H1 (cell line): Measurements from ENCODE around the gene DPEP1. TPM values are rescaled to one million over a fixed set of nuclear protein-coding genes. Genes with fewer than 3 reads are reported as not detected.

Source experiments
- USF2 ChIP-seq: IDR thresholded peaks from 2 replicates; pipeline ENCODE4 v1.6.1; 2011; ENCODE audit warnings: low read length, improper control_type of control experiment
- YY1 ChIP-seq: IDR thresholded peaks from 2 replicates; pipeline ENCODE4 v1.6.1; 2011; ENCODE audit warnings: low read depth, mild to moderate bottlenecking, low read length
- polyA plus RNA-seq, 7 experiments: library from polyadenylated mRNA; depleted of rRNA in 3 of 7; stranded (reverse) in 5 of 7; unstranded in 2 of 7; fragments of >200 nt in 5 of 7; fragments of 200-250 nt in 2 of 7; gene quantifications; 1 replicate in 5 of 7; 2 replicates in 1 of 7; 4 replicates in 1 of 7; pipeline versions ENCODE4 v1.2.1 to v1.2.3, GENCODE V29; 2011 to 2013; ENCODE audit warnings: missing spikeins in 2 of 7, mixed read lengths in 2 of 7
- total RNA-seq: library from RNA; stranded (reverse); fragmentation: NEBNext Ultra II Directional; extraction: Animal tissue kit (Norgen Biotek cat#: 25700); gene quantifications from 2 replicates; pipeline ENCODE4 v1.2.1, GENCODE V29; 2021
- TF ChIP-seq, protein P1 (sequence below): IDR thresholded peaks from 2 replicates; pipeline ENCODE4 v1.6.1; 2011; ENCODE audit warnings: low read depth, mild to moderate bottlenecking, low read length; ENCODE audit not compliant: insufficient read depth

The DPEP1 gene
- total and polyA plus RNA-seq, 2 of the 8 experiments (the other 6 are each of a cell fraction or from before 2014, with no cell fraction given), result 2.8 to 3.1 TPM

GRCh38 chr16:89615176-89615575 is 1.7 kb downstream of the DPEP1 start (continued):
- TF ChIP-seq USF2, result no peak
- TF ChIP-seq, protein P1, sequence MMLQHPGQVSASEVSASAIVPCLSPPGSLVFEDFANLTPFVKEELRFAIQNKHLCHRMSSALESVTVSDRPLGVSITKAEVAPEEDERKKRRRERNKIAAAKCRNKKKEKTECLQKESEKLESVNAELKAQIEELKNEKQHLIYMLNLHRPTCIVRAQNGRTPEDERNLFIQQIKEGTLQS, result no peak
- TF ChIP-seq YY1, result no peak
- TF ChIP-seq, all 59 proteins: peak for 0
